Endodermal cell (in vitro differentiated cells): ENCODE results near the gene LRRIQ1. TPM values are rescaled to one million over a fixed set of nuclear protein-coding genes. Genes with fewer than 3 reads are reported as not detected.

Experiments
- DNase-seq: peaks from one replicate; pipeline ENCODE4 v3.0.0-alpha.2; 2017
- H3K27ac ChIP-seq: 2 replicates; pipeline ENCODE4 v1.5.1; 2013; ENCODE audit warnings: mild to moderate bottlenecking, low read depth, low read length, moderate library complexity
- H3K27me3 ChIP-seq: 2 replicates; pipeline ENCODE4 v1.6.1; 2013; ENCODE audit warnings: mild to moderate bottlenecking, low read length, moderate library complexity; ENCODE audit not compliant: insufficient read depth, control insufficient read depth, poor library complexity, severe bottlenecking
- H3K36me3 ChIP-seq: 2 replicates; pipeline ENCODE4 v1.7.0; 2013; ENCODE audit warnings: mild to moderate bottlenecking, low read length, moderate library complexity; ENCODE audit not compliant: control insufficient read depth, insufficient read depth
- H3K4me1 ChIP-seq: one replicate; pipeline ENCODE4 v1.7.0; 2013; ENCODE audit warnings: low read length; ENCODE audit not compliant: control insufficient read depth, insufficient read depth
- H3K4me3 ChIP-seq: 2 replicates; pipeline ENCODE4 v1.5.1; 2013; ENCODE audit warnings: mild to moderate bottlenecking, low read length, moderate library complexity
- H3K9ac ChIP-seq: 2 replicates; pipeline ENCODE4 v1.6.1; 2013; ENCODE audit warnings: mild to moderate bottlenecking, low read length, moderate library complexity; ENCODE audit not compliant: poor library complexity, severe bottlenecking; ENCODE audit errors: extremely low read depth
- H3K9me3 ChIP-seq: 2 replicates; pipeline ENCODE4 v1.6.1; 2013; ENCODE audit warnings: mild to moderate bottlenecking, low read length, moderate library complexity; ENCODE audit not compliant: control insufficient read depth
- H3K27ac Mint-ChIP-seq: 2 replicates; pipeline ENCODE4 v1.8.0; 2020; ENCODE audit warnings: mixed read lengths
- H3K27me3 Mint-ChIP-seq: 2 replicates; pipeline ENCODE4 v1.8.0; 2021; ENCODE audit warnings: mild to moderate bottlenecking, mixed read lengths; ENCODE audit not compliant: insufficient read depth
- H3K36me3 Mint-ChIP-seq: 2 replicates; pipeline ENCODE4 v1.8.0; 2020; ENCODE audit warnings: low read depth, mixed read lengths
- H3K4me1 Mint-ChIP-seq: 2 replicates; pipeline ENCODE4 v1.8.0; 2020; ENCODE audit warnings: mixed read lengths
- H3K4me3 Mint-ChIP-seq: 2 replicates; pipeline ENCODE4 v1.8.0; 2020; ENCODE audit warnings: mild to moderate bottlenecking, moderate library complexity, mixed read lengths
- H3K9me3 Mint-ChIP-seq: 2 replicates; pipeline ENCODE4 v1.8.0; 2020; ENCODE audit warnings: mild to moderate bottlenecking, mixed read lengths
- CTCF ChIP-seq: fragments of 200-600 bp; sonication (generic); conservative IDR thresholded peaks from 2 replicates; pipeline ENCODE4 v1.5.0; 2021; ENCODE audit warnings: antibody characterized with exemption, mild to moderate bottlenecking
- WGBS, 2 experiments: methylation state at CpG; one replicate each; pipeline versions ENCODE4 v1.1.5 to v1.1.7; 2013; ENCODE audit warnings: missing lambda C conversion rate in 2 of 2, mixed read lengths in 1 of 2; ENCODE audit not compliant: insufficient coverage in 1 of 2, insufficient read length in 1 of 2; 5-methylcytosine and 5-hydroxymethylcytosine counted together
- total RNA-seq, 2 donors: library from RNA; stranded (reverse); fragmentation: NEBNext Ultra II Directional in 1 of 2; extraction: Animal tissue kit (Norgen Biotek cat#: 25700) in 1 of 2; gene quantifications; 2 replicates in 1 of 2; 3 replicates in 1 of 2; pipeline ENCODE4 v1.2.1, GENCODE V29; 2021

The LRRIQ1 gene
- total RNA-seq, 2 donors from 2014 or later, result 2.9 to 6.2 TPM

GRCh38 chr12:85274315-85274651, 238.1 kb downstream of the LRRIQ1 start:
- Histone ChIP-seq H3K9ac (no peak overlapping the region), H3K36me3 (no peaks in the 10 kb centered on the region), H3K4me3 (no peak overlapping the region), H3K27ac (no peak overlapping the region), H3K9me3 (no peaks in the 10 kb centered on the region), H3K4me1 (no peaks in the 10 kb centered on the region), H3K27me3 (peaks cover 99% of the 10 kb centered on the region)
- WGBS, 2 experiments, result 28 to 40% methylated on average over 3 to 7 of the region's 8 CpGs
- H3K27ac Mint-ChIP-seq, result no peak overlapping the region
- H3K36me3 Mint-ChIP-seq, result no peaks in the 10 kb centered on the region
- no peak for DNase-seq
- no peak for TF ChIP-seq CTCF
- H3K4me1 Mint-ChIP-seq, result peaks cover 4% of the 10 kb centered on the region
- H3K9me3 Mint-ChIP-seq, result no peaks in the 10 kb centered on the region
- no peak overlapping the region for H3K4me3 Mint-ChIP-seq
- peaks cover 65% of the 10 kb centered on the region for H3K27me3 Mint-ChIP-seq

- Mint-ChIP-seq H3K27ac (no peak overlapping the region), H3K4me1 (peaks cover 4% of the 10 kb centered on the region), H3K27me3 (peaks cover 72% of the 10 kb centered on the region), H3K9me3 (no peaks in the 10 kb centered on the region), H3K36me3 (no peaks in the 10 kb centered on the region), H3K4me3 (no peak overlapping the region)
- no peak for DNase-seq
- TF ChIP-seq CTCF, result no peak
- H3K9me3 ChIP-seq, result no peaks in the 10 kb centered on the region
- H3K4me1 ChIP-seq, result no peaks in the 10 kb centered on the region
- WGBS, 2 experiments, result 22 to 42% methylated on average over 2 of the region's 2 CpGs
- H3K27me3 ChIP-seq, result peaks cover 97% of the 10 kb centered on the region
- no peak overlapping the region for H3K27ac ChIP-seq
- H3K36me3 ChIP-seq, result no peaks in the 10 kb centered on the region
- H3K9ac ChIP-seq, result no peak overlapping the region
- H3K4me3 ChIP-seq, result no peak overlapping the region
Observed at GRCh38 chr12:85275374-85275773, 239.2 kb downstream of the LRRIQ1 start.

- peaks cover 80% of the 10 kb centered on the region for H3K27me3 ChIP-seq
- Mint-ChIP-seq H3K9me3 (no peaks in the 10 kb centered on the region), H3K27me3 (peaks cover 70% of the 10 kb centered on the region)
Observed at GRCh38 chr12:85277191-85277590, 241.0 kb downstream of the LRRIQ1 start.

More at GRCh38 chr12:85277191-85277590, 241.0 kb downstream of the LRRIQ1 start:
- Mint-ChIP-seq H3K4me1 (peaks cover 8% of the 10 kb centered on the region), H3K4me3 (no peak overlapping the region), H3K27ac (no peak overlapping the region), H3K36me3 (no peaks in the 10 kb centered on the region)
- Histone ChIP-seq H3K4me3 (no peak overlapping the region), H3K36me3 (no peaks in the 10 kb centered on the region), H3K4me1 (peaks cover 2% of the 10 kb centered on the region), H3K27ac (no peak overlapping the region), H3K9me3 (no peaks in the 10 kb centered on the region), H3K9ac (no peak overlapping the region)
- no peak for TF ChIP-seq CTCF
- 77% methylated on average over 3 of the region's 3 CpGs; no CpG with 5 or more reads in 1 of the 2 experiments for WGBS, 2 experiments
- no peak for DNase-seq
